Subcutaneous adipose tissue (tissue), 4 donors: ENCODE measurements around the gene ZNF559. TPM values are rescaled to one million over a fixed set of nuclear protein-coding genes. Genes with fewer than 3 reads are reported as not detected.

Experiments used
- total RNA-seq, 4 donors: library from RNA; depleted of rRNA; stranded (reverse); fragments of >200 nt; gene quantifications; one replicate each; pipeline ENCODE4 v1.1.0, GENCODE V29; 2016
- TF ChIP-seq, protein P1 (sequence below): fragments of 450-650 bp; IDR thresholded peaks from one replicate; pipeline ENCODE4 v1.5.1; 2016; ENCODE audit warnings: low read depth, mild to moderate bottlenecking, control low read depth, antibody characterized with exemption, moderate library complexity

ZNF559 gene
- total RNA-seq, 4 donors from 2014 or later, result 15.1 to 30.3 (median 22.2) TPM

DNA sequence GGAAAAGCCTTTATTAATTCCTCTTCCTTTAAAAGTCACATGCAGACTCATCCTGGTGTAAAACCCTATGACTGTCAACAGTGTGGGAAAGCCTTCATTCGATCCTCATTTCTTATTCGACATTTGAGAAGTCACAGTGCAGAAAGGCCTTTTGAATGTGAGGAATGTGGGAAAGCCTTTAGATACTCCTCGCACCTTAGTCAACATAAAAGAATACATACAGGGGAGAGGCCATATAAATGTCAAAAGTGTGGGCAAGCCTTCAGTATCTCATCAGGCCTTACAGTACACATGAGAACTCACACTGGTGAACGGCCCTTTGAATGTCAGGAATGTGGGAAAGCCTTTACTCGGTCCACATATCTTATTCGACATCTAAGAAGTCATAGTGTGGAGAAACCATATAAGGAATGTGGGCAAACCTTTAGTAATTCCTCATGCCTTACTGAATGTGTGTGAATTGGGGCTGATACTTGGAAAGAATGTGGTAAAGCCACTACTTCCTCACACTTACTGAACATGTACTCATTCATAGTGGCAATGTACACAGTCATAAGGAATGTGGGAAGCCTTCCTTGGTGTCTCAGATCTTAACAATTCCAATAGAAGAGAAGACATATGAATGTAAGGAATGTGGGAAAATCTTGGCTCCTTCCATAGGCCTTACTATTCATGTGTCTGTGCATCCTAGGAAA lies 18.8 kb downstream of the ZNF559 start:
- TF ChIP-seq, protein P1, sequence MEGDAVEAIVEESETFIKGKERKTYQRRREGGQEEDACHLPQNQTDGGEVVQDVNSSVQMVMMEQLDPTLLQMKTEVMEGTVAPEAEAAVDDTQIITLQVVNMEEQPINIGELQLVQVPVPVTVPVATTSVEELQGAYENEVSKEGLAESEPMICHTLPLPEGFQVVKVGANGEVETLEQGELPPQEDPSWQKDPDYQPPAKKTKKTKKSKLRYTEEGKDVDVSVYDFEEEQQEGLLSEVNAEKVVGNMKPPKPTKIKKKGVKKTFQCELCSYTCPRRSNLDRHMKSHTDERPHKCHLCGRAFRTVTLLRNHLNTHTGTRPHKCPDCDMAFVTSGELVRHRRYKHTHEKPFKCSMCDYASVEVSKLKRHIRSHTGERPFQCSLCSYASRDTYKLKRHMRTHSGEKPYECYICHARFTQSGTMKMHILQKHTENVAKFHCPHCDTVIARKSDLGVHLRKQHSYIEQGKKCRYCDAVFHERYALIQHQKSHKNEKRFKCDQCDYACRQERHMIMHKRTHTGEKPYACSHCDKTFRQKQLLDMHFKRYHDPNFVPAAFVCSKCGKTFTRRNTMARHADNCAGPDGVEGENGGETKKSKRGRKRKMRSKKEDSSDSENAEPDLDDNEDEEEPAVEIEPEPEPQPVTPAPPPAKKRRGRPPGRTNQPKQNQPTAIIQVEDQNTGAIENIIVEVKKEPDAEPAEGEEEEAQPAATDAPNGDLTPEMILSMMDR, result no peak

DNA sequence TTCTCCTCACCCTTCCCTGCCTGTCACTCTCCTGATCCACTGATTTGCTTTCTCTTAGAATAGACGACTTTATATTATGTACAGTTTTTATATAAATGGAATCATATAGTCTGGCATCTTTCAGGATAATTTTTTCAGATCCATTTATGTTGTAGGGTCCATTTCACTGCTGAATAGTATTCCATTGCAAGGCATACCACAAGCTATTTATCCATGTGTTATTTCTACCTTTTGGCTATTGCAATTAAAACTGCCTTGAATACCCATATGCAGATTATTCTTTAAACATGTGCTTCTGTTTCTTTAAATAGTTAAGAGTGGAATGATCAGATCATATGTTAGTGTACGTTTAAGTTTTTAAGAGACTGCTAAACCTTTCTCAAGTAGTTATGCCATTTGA lies 21.0 kb downstream of the ZNF559 start:
- TF ChIP-seq, protein P1, result no peak

DNA sequence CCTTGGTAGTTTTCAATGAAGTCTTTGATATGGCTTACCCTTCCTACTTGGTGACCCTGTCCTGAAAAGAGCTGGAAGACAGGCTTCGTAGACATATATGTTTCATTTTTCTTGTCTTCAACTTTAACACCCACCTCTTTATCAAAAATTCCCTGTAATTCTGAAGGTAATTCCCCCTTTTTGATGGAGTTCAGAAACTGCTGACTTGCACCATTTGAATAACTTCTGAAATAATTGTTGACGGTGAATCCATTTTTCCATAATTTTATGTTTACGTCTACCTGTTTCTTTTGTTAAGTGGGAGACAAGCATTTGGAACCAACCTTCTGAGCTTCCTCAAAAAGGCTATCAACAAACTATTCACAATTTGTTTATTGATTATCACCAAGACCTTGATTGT lies 24.3 kb downstream of the ZNF559 start:
- TF ChIP-seq, protein P1, result no peak

DNA sequence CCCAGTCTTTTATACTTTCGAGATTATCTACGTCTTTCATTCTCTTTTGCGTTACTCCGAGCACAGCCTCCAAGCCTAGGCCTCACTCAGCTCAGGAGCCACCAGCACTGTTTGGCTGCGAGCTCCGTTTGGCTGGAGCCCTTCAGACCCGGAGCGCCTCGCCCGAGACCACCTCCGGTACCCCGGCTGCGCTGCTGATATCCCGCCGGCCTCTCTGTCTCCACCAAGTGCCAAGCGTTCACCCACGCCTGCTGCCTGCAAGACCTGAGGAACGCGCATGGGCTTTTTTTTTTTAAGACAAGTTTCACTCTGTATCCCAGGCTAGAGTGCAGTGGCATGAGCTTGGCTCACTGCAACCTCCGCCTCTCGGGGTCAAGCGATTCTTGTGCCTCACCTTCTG lies 24.7 kb downstream of the ZNF559 start:
- TF ChIP-seq, protein P1, result no peak

DNA sequence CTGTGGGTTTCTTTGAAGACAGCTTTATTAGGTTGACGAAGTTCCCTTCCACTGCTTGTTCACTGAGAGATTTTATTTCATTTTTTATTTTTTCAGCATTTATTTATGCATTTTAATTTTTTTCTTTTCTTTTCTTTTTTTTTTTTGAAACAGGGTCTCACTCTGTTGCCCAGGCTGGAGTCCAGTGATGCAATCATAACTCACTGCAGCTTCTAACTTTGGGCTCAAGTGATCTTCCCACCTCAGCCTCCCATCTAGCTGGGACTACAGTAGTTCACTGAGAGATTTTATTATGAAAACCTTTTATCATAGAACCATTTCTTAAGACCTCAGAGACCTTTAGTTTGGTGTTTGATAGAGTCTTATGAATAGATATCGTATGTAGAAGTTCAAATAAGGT lies 28.5 kb downstream of the ZNF559 start:
- TF ChIP-seq, protein P1, result no peak

DNA sequence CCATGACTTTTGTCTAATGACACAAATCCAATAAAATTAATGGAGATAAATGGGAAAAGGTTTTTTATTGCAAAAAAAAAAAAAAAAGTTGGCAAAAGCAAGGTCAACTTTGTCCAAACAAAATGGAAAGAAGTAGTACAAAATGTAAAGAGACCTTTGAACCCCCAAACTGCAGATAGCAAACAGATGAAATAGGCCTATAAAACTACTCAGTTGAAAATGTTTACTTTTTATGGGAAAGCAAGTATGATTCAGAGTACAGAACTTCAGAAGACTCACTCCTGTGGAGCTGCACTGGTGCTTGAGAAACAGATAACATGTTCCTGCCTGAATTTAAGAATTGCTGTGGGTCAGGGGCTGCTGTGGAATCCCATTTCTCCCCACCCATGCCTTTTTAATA lies 29.0 kb downstream of the ZNF559 start:
- TF ChIP-seq, protein P1, result no peak

DNA sequence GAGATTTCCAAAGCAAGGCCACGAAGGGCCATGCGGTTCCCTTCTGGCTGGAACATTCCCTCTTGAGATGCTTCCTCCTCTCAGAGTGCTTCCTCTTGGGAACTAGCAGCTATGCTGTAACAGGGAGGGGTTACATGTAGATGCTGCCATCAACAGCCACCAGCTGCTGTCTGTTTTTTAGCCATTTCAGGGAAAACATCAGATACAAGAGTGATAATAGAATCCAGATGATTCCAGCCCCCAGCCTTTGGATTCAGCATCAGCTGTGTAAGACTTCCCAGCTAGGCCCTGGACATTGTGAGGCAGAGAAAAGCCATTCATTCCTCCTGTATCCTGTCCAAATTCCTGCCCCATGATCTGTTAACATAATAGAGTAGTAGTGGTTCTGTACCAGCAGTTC lies 30.7 kb downstream of the ZNF559 start:
- TF ChIP-seq, protein P1, result no peak
